ENCODE measurements around the gene DPP7.
A peak's percentile ranks its signal among the peaks of the same experiment; 100 is the strongest.

The DPP7 gene

DNA sequence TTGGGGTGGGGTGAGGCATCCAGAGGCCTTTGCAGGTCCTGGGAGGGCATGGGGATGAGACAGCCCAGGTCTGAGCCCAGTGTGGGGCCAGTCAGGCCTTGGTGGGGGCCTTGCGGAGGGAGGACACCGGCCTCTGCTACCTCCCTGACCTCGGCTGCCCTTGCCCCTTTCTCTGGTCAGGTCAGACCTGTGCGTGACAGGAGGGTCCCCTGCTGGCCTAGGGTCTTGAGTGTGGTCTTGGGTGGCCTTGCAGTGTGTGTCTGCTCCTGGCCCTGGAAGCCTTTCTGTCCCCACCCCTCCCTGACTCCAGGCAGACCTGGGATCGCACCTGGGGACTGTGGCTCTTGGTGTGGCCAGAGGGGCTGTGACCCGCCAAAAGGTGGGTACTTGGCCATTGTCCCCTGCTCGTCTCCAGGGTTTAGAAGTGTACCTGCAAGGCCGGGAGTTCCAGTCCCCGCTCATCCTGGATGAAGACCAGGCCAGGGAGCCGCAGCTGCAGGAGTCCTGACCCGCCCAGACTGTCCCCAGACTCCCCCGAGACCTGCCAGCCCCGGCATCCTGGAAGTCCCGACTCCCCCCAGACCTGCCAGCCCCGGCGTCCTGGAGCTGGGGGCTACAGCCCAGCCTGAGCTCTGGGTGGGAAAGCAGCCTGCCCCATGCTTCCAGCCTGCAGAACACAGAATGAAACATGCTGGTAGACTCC lies 32.2 kb downstream of the DPP7 start:
- Mint-ChIP-seq H3K4me1 (peaks cover 31% of the 10 kb centered on the region), H3K9me3 (no peaks in the 10 kb centered on the region), H3K27ac (no peak overlapping the region), H3K27me3 (no peaks in the 10 kb centered on the region), H3K4me3 (no peak overlapping the region), H3K36me3 (ENCODE audit: low read depth) (peaks cover 5% of the 10 kb centered on the region)
- DNase-seq (no peak), ATAC-seq (no peak)

DNA sequence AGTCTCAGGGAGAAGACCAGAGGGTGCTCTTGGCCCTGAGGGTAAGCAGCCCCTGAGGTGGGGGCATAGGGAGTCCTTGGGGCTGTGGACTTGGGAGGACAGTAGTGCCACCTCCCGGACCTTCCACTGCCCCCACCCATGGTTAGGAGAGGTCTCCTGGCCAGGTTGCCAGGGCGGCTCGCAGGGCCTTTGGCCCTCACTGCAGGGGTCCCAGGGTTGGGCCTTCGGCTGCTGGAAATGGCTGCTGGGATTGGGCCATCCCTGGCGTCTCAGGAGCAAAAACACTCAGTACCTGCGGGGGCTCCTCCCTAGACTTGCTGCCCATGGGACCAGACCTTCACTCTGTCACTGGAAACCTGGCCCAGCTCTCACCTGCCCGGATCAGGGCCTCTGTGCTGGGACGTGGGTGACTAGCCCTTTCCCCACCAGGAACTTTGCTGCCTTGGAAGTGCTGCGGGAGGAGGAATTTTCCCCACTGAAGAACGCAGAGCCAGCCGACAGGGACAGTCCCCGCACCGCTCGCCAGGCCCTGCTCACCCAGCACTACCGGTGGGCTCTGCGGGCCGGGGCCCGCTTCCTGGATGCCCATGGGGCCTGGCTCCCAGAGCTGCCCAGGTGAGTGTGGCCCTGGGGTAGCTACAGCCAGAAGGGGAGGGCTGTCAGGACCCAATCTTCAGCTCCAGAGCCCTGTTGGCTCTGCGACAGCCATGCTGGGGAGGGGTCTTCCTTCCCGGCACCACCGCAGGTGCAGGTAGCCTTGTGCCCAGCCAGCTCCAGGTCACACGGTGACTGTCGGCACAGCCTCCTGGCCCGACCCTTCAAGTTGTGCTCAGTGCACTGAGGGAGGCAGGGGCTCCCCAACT lies 34.0 kb downstream of the DPP7 start:
- DNase-seq, result no peak
- Mint-ChIP-seq H3K4me3 (no peak overlapping the region), H3K27ac (no peak overlapping the region), H3K27me3 (no peaks in the 10 kb centered on the region), H3K36me3 (ENCODE audit: low read depth) (peaks cover 5% of the 10 kb centered on the region), H3K4me1 (peaks cover 23% of the 10 kb centered on the region), H3K9me3 (no peaks in the 10 kb centered on the region)
- ATAC-seq, result no peak

DNA sequence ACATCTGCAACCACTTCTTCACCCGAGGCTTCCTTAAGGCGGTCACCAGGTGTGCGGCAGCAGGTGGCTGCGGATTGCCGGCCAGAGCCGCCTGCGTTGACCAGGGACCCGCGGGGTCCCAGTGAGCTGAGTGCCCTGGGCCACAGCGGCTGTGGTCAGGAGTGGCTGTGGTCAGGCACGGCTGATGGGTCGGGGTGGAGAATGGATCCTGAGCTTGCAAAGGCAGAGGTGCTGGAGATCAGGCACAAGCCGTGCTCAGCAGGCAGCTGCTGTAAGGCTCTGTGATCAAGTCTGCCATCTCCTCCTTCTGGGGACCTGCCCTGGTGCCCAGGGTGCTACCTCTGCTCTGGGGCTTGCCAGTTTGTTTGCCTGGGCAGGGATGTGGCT lies 35.1 kb downstream of the DPP7 start:
- H3K36me3 Mint-ChIP-seq (ENCODE audit: low read depth), result peaks cover 5% of the 10 kb centered on the region
- no peak for ATAC-seq
- H3K4me3 Mint-ChIP-seq, result no peak overlapping the region
- no peak for DNase-seq
- H3K27me3 Mint-ChIP-seq, result no peaks in the 10 kb centered on the region
- H3K9me3 Mint-ChIP-seq, result no peaks in the 10 kb centered on the region
- peaks cover 15% of the 10 kb centered on the region for H3K4me1 Mint-ChIP-seq
- H3K27ac Mint-ChIP-seq, result no peak overlapping the region

DNA sequence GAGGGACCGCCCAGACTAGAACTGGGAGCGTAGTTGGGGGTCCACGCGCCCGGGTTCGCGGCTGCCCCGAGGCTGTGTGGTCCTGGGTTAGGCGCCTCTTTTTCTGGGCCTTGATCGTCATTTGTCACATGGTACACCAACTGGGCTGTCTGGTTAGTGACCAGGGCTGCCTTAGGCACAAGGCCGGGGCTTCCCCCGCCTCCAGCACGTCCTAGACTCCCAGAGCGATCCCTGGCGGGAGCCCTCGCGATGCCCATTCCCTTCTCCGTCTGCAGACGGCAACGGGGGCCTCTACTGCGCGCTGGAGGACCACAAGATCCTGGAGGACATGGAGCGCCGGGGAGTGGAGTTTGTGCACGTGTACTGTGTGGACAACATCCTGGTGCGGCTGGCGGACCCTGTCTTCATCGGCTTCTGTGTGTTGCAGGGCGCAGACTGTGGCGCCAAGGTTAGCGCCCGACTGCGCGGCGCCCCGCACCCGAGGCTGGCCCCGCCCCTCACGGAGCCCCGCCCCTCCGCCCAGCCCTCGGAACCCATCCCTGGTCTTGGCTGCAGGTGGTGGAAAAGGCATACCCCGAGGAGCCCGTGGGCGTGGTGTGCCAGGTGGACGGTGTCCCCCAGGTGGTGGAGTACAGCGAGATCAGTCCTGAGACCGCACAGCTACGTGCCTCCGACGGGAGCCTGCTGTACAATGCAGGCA lies 35.7 kb downstream of the DPP7 start:
- no peak overlapping the region for H3K27ac Mint-ChIP-seq
- H3K4me3 Mint-ChIP-seq, result peak overlapping the region; percentile 71
- H3K27me3 Mint-ChIP-seq, result no peaks in the 10 kb centered on the region

DNA sequence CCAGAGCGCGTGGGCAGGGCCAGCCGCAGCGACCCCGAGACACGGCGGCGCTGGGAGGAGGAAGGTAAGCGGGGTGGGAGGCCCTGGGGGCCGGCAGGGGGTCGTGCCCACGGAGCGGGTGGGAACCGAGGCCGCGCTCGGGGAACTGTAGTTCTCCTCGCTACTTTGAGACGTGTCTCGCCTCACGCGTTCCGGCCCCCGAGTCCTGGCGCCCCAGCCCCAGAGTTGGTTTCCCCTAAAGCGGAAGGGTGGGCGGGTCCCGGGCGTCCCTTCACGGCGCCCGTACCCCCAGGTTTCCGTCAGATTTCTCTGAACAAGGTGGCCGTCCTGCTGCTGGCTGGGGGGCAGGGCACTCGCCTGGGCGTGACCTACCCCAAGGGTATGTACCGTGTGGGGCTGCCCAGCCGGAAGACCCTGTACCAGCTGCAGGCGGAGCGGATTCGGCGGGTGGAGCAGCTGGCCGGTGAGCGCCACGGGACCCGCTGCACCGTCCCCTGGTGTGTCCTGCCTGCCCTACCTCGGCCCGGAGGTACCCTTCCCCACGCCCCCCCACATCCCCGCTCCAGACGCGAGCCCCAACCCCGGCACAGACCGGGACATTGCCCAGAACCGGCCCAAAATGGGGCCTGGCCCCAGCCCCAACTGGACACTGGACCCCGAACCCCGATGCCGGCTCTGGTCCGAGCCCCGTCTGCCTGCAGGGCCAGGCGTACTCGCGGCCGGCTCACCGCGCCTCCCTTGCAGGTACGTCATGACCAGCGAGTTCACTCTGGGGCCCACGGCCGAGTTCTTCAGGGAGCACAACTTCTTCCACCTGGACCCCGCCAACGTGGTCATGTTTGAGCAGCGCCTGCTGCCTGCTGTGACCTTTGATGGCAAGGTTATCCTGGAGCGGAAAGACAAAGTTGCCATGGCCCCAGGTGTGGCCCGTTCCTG lies 36.5 kb downstream of the DPP7 start:
- H3K36me3 Mint-ChIP-seq (ENCODE audit: low read depth), result peaks cover 3% of the 10 kb centered on the region

More for the DNA sequence above, 35.7 kb downstream of the DPP7 start:
- DNase-seq (no peak), ATAC-seq (no peak)
- Mint-ChIP-seq H3K4me1 (peaks cover 13% of the 10 kb centered on the region), H3K9me3 (no peaks in the 10 kb centered on the region), H3K36me3 (ENCODE audit: low read depth) (peaks cover 5% of the 10 kb centered on the region)

GRCh38 chr9:137077010-137077747 lies 37.4 kb downstream of the DPP7 start, which contains the start of gene UAP1L1:
UAP1L1 (plus strand) TSS chr9:137077517; CDS start chr9:137077533, 16 bp downstream.
- Mint-ChIP-seq H3K27ac (peak within 1 kb of the TSS; percentile 35), H3K4me1 (peaks cover 4% of the 10 kb centered on the region), H3K4me3 (peak within 1 kb of the TSS; percentile 71), H3K9me3 (no peaks in the 10 kb centered on the region), H3K36me3 (ENCODE audit: low read depth) (peaks cover 3% of the 10 kb centered on the region), H3K27me3 (no peaks in the 10 kb centered on the region)
- ATAC-seq (peak; percentile 57), DNase-seq (peak; percentile 66)

More for the DNA sequence above, 36.5 kb downstream of the DPP7 start:
- DNase-seq, result peak; percentile 67
- peak; percentile 37 for ATAC-seq
- Mint-ChIP-seq H3K4me1 (peaks cover 7% of the 10 kb centered on the region), H3K27ac (peak overlapping the region; percentile 35), H3K27me3 (no peaks in the 10 kb centered on the region), H3K4me3 (peak overlapping the region; percentile 71), H3K9me3 (no peaks in the 10 kb centered on the region)

DNA sequence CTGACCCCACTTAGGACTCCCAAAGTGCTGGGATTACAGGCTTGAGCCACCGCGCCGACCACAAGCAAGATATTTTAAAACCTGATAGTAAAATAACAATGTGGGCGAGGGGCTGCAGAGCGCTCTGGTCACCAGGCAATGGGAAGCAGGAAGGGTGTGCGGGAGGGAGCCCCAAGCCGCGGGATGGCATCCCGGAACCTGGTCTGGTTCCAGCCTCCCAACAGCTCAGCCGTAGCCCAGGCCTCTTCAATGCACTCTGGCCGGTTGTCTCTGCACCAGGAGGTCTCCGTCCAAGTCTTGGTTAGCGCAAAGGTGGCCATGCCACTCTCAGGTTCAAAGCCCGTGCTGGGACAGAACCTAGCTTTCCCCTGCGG lies 37.9 kb downstream of the DPP7 start:
- Mint-ChIP-seq H3K27me3 (no peaks in the 10 kb centered on the region), H3K36me3 (ENCODE audit: low read depth) (peaks cover 3% of the 10 kb centered on the region), H3K27ac (no peak overlapping the region), H3K4me1 (peaks cover 4% of the 10 kb centered on the region), H3K9me3 (no peaks in the 10 kb centered on the region), H3K4me3 (peak overlapping the region; percentile 29)
- ATAC-seq (no peak), DNase-seq (no peak)

DNA sequence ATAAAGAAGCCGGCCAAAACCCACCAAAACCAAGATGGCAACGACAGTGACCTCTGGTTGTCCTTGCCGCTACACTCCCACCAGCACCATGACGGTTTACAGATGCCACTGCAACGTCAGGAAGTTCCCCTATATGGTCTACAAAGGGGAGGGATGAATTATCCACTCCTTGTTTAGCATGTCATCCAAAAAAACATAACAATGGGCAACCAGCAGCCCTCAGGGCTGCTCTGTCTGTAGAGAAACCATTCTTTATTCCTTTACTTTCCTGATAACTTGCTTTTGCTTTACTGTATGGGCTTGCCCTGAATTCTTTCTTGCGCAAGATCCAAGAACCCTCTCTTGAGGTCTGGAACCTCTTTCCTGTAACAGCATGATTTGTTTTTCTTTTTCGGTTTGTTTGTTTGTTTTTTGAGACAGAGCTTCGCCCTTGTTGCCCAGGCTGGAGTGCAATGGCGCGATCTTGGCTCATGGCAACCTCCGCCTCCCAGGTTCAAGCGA lies 39.2 kb downstream of the DPP7 start:
- Mint-ChIP-seq H3K4me3 (no peak overlapping the region), H3K27ac (no peak overlapping the region), H3K9me3 (no peaks in the 10 kb centered on the region), H3K4me1 (peaks cover 15% of the 10 kb centered on the region), H3K27me3 (no peaks in the 10 kb centered on the region), H3K36me3 (ENCODE audit: low read depth) (peaks cover 3% of the 10 kb centered on the region)
- DNase-seq, result no peak
- ATAC-seq, result no peak

DNA sequence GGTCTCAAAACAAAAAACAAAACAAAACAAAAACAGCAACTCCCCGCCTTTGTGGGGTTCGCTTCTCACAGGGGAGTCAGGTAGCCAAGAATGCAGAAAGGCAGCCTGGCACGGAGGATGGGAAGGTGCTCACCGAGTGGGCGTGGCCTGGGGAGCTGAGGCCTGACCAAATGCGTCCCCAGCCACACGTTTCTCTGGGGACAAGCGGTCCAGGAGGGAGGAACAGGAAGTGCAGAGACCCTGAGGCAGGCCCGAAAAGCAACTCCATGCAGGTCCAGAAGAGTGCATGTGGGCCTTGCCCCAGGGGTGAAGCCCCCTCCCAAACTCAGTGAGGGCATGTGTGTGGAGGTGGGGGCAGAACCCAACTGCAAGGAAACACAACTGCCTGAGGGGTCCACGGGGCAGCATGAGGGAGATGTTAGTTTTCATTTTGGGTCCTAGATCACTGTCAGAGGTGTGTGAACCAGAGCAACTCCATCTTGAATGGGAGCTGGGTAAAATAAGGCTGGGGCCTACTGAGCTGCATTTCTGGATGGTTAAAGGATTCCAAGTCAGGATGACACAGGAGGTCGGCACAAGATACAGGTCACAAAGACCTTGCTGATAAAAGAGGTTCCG lies 39.8 kb downstream of the DPP7 start:
- DNase-seq, result no peak
- Mint-ChIP-seq H3K27me3 (no peaks in the 10 kb centered on the region), H3K4me3 (no peak overlapping the region), H3K27ac (no peak overlapping the region), H3K4me1 (peaks cover 15% of the 10 kb centered on the region), H3K36me3 (ENCODE audit: low read depth) (peaks cover 2% of the 10 kb centered on the region), H3K9me3 (no peaks in the 10 kb centered on the region)
- no peak for ATAC-seq

DNA sequence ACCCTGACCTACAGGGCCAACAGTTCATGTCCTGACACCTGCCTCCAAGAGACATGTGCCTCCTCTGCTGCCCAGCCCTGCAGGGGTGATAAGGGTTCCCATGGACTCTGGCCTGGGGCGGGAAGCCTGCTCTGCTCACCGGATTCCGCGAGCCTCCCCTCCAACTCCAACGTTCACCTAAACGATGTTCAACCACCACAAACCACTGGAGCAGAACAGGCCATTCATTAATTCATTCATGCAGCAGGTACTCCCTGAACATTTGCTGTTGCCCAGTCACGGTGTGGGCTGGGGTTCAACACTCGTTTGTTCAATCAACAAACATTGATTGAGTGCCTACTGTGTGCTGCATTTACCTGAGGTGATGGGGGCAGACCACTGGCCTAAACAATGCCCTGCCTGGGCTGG lies 40.5 kb downstream of the DPP7 start:
- Mint-ChIP-seq H3K27ac (no peak overlapping the region), H3K4me1 (peaks cover 16% of the 10 kb centered on the region), H3K27me3 (no peaks in the 10 kb centered on the region), H3K9me3 (no peaks in the 10 kb centered on the region), H3K4me3 (no peak overlapping the region), H3K36me3 (ENCODE audit: low read depth) (no peaks in the 10 kb centered on the region)
- ATAC-seq (no peak), DNase-seq (no peak)

GRCh38 chr9:137071282-137071681 lies 43.3 kb downstream of the DPP7 start:
- no peaks in the 10 kb centered on the region for H3K36me3 Mint-ChIP-seq (ENCODE audit: low read depth)
- H3K4me1 Mint-ChIP-seq, result peaks cover 19% of the 10 kb centered on the region
- H3K27me3 Mint-ChIP-seq, result no peaks in the 10 kb centered on the region
- DNase-seq, result no peak
- no peak for ATAC-seq
- peak overlapping the region; percentile 72 for H3K27ac Mint-ChIP-seq
- peak overlapping the region; percentile 77 for H3K4me3 Mint-ChIP-seq
- no peaks in the 10 kb centered on the region for H3K9me3 Mint-ChIP-seq

DNA sequence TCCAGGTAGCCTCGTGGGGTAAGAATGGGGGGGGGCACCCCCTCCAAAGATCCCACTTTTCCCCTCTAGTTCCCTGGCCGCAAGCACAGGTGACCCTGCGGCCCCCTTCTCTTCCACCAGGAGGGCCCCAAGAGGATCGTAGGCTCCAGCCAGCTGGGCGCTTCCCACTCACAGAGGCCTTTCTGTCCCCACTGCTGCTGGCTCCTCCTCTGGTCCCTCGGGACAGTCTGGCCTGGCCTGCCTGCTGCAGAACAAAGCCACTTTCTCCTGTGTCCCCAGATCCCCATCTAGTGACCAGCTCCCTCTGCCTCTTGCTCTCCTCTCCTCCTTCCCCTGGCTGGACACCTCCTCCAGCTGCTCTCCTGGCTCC lies 43.6 kb downstream of the DPP7 start:
- H3K27ac Mint-ChIP-seq, result peak overlapping the region; percentile 72
- H3K4me3 Mint-ChIP-seq, result peak overlapping the region; percentile 77
- ATAC-seq (no peak), DNase-seq (no peak)
- H3K27me3 Mint-ChIP-seq, result no peaks in the 10 kb centered on the region
- no peaks in the 10 kb centered on the region for H3K36me3 Mint-ChIP-seq (ENCODE audit: low read depth)
- peaks cover 19% of the 10 kb centered on the region for H3K4me1 Mint-ChIP-seq
- no peaks in the 10 kb centered on the region for H3K9me3 Mint-ChIP-seq
